Measurements from ENCODE around the gene CDH24. TPM values are rescaled to one million over a fixed set of nuclear protein-coding genes. Genes with fewer than 3 reads are reported as not detected.
"Not testable (repeated sequence)": the region's sequence is repeated elsewhere in the genome, so short reads cannot be mapped to it uniquely, and the experiment has no call there.

The CDH24 gene
- total RNA-seq, 1 donor from 2014 or later, result 1.4 TPM

- DNase-seq (ENCODE audit: low spot score), result no peak
Measured at GRCh38 chr14:23009483-23009938, 47.8 kb downstream of the CDH24 start.

GRCh38 chr14:23008831-23009230 is 48.5 kb downstream of the CDH24 start:
- DNase-seq (ENCODE audit: low spot score), result no peak
- Mint-ChIP-seq H3K27ac (peak overlapping the region; percentile 98), H3K9me3 (no peaks in the 10 kb centered on the region), H3K4me1 (ENCODE audit: low read depth) (peaks cover 38% of the 10 kb centered on the region), H3K36me3 (ENCODE audit: low read depth) (no peaks in the 10 kb centered on the region), H3K27me3 (ENCODE audit: low read depth) (no peaks in the 10 kb centered on the region), H3K4me3 (ENCODE audit: low read depth) (peak overlapping the region; percentile 93)
- intact Hi-C loops (cut with micrococcal nuclease), result loop anchor here (5.0 to 10.0 kb wide), 2 partner anchors 48 to 296 kb away; partner anchors contain the start of genes BCL2L2, CDH24 and PPP1R3E

More at GRCh38 chr14:23009483-23009938, 47.8 kb downstream of the CDH24 start:
- Mint-ChIP-seq H3K27me3 (ENCODE audit: low read depth) (no peaks in the 10 kb centered on the region), H3K9me3 (no peaks in the 10 kb centered on the region), H3K4me3 (ENCODE audit: low read depth) (peak overlapping the region; percentile 93), H3K36me3 (ENCODE audit: low read depth) (no peaks in the 10 kb centered on the region), H3K27ac (peak overlapping the region; percentile 96), H3K4me1 (ENCODE audit: low read depth) (peaks cover 38% of the 10 kb centered on the region)
- intact Hi-C loops (cut with micrococcal nuclease), result loop anchor here (5.0 to 10.0 kb wide), 2 partner anchors 48 to 295 kb away; partner anchors contain the start of genes BCL2L2, CDH24 and PPP1R3E

- H3K4me3 Mint-ChIP-seq (ENCODE audit: low read depth), result peak overlapping the region; percentile 92
- intact Hi-C loops (cut with micrococcal nuclease), result loop anchor here (1.0 to 10.0 kb wide), 6 partner anchors 20 to 298 kb away; partner anchors contain the start of genes BCL2L2, CDH24, PPP1R3E and PRMT5
- no peaks in the 10 kb centered on the region for H3K27me3 Mint-ChIP-seq (ENCODE audit: low read depth)
- peak; percentile 98 for DNase-seq (ENCODE audit: low spot score)
- H3K4me1 Mint-ChIP-seq (ENCODE audit: low read depth), result peaks cover 38% of the 10 kb centered on the region
- peak overlapping the region; percentile 98 for H3K27ac Mint-ChIP-seq
- no peaks in the 10 kb centered on the region for H3K36me3 Mint-ChIP-seq (ENCODE audit: low read depth)
- H3K9me3 Mint-ChIP-seq, result no peaks in the 10 kb centered on the region
Measured at GRCh38 chr14:23006544-23007419, 50.5 kb downstream of the CDH24 start.

- intact Hi-C loops (cut with micrococcal nuclease), result loop anchor here (2.0 to 10.0 kb wide), 4 partner anchors 19 to 299 kb away; partner anchors contain the start of genes BCL2L2, CDH24, PPP1R3E and PRMT5
- H3K27me3 Mint-ChIP-seq (ENCODE audit: low read depth), result no peaks in the 10 kb centered on the region
Measured at GRCh38 chr14:23006188-23006534, 51.2 kb downstream of the CDH24 start.

GRCh38 chr14:23005451-23006187 is 51.7 kb downstream of the CDH24 start:
- intact Hi-C loops (cut with micrococcal nuclease), result loop anchor here (2.0 to 10.0 kb wide), 4 partner anchors 19 to 299 kb away; partner anchors contain the start of genes BCL2L2, CDH24, PPP1R3E and PRMT5
- Mint-ChIP-seq H3K36me3 (ENCODE audit: low read depth) (no peaks in the 10 kb centered on the region), H3K4me3 (ENCODE audit: low read depth) (peak overlapping the region; percentile 92), H3K27me3 (ENCODE audit: low read depth) (no peaks in the 10 kb centered on the region), H3K27ac (peak overlapping the region; percentile 98), H3K9me3 (no peaks in the 10 kb centered on the region), H3K4me1 (ENCODE audit: low read depth) (peaks cover 42% of the 10 kb centered on the region)
- DNase-seq (ENCODE audit: low spot score), result no peak

More at GRCh38 chr14:23006188-23006534, 51.2 kb downstream of the CDH24 start:
- Mint-ChIP-seq H3K4me1 (ENCODE audit: low read depth) (peaks cover 38% of the 10 kb centered on the region), H3K4me3 (ENCODE audit: low read depth) (peak overlapping the region; percentile 92), H3K9me3 (no peaks in the 10 kb centered on the region), H3K27ac (peak overlapping the region; percentile 98), H3K36me3 (ENCODE audit: low read depth) (no peaks in the 10 kb centered on the region)
- no peak for DNase-seq (ENCODE audit: low spot score)

- peaks cover 37% of the 10 kb centered on the region for H3K4me1 Mint-ChIP-seq (ENCODE audit: low read depth)
- H3K27ac Mint-ChIP-seq; H3K4me3 Mint-ChIP-seq (ENCODE audit: low read depth); DNase-seq (ENCODE audit: low spot score); H3K27me3 Mint-ChIP-seq (ENCODE audit: low read depth); H3K36me3 Mint-ChIP-seq (ENCODE audit: low read depth); H3K9me3 Mint-ChIP-seq: not testable (repeated sequence)
- intact Hi-C loops (cut with micrococcal nuclease), result loop anchor here (10.0 kb wide), 1 partner anchor 301 kb away; the partner anchor contains the start of genes BCL2L2 and PPP1R3E
Measured at GRCh38 chr14:23004274-23004673, 53.0 kb downstream of the CDH24 start.

- no peak for DNase-seq (ENCODE audit: low spot score)
- H3K27ac Mint-ChIP-seq, result no peak overlapping the region
- H3K36me3 Mint-ChIP-seq (ENCODE audit: low read depth), result no peaks in the 10 kb centered on the region
- H3K4me3 Mint-ChIP-seq (ENCODE audit: low read depth), result no peak overlapping the region
- H3K9me3 Mint-ChIP-seq, result no peaks in the 10 kb centered on the region
- H3K4me1 Mint-ChIP-seq (ENCODE audit: low read depth), result peaks cover 26% of the 10 kb centered on the region
- intact Hi-C loops (cut with micrococcal nuclease), result loop anchor here (10.0 kb wide), 1 partner anchor 302 kb away; the partner anchor contains the start of genes BCL2L2 and PPP1R3E
- H3K27me3 Mint-ChIP-seq (ENCODE audit: low read depth), result no peaks in the 10 kb centered on the region
Measured at GRCh38 chr14:23002592-23002991, 54.7 kb downstream of the CDH24 start.

GRCh38 chr14:23000860-23001259 is 56.5 kb downstream of the CDH24 start:
- no peaks in the 10 kb centered on the region for H3K27me3 Mint-ChIP-seq (ENCODE audit: low read depth)
- H3K4me3 Mint-ChIP-seq (ENCODE audit: low read depth), result no peak overlapping the region
- intact Hi-C loops (cut with micrococcal nuclease), result loop anchor here (10.0 kb wide), 1 partner anchor 304 kb away; the partner anchor contains the start of genes BCL2L2 and PPP1R3E
- no peaks in the 10 kb centered on the region for H3K9me3 Mint-ChIP-seq
- H3K4me1 Mint-ChIP-seq (ENCODE audit: low read depth), result peaks cover 13% of the 10 kb centered on the region
- H3K27ac Mint-ChIP-seq, result no peak overlapping the region
- no peak for DNase-seq (ENCODE audit: low spot score)
- no peaks in the 10 kb centered on the region for H3K36me3 Mint-ChIP-seq (ENCODE audit: low read depth)

- H3K4me3 Mint-ChIP-seq (ENCODE audit: low read depth), result no peak overlapping the region
- intact Hi-C loops (cut with micrococcal nuclease), result no loop called here
- H3K27ac Mint-ChIP-seq, result no peak overlapping the region
- H3K27me3 Mint-ChIP-seq (ENCODE audit: low read depth), result no peaks in the 10 kb centered on the region
- H3K4me1 Mint-ChIP-seq (ENCODE audit: low read depth), result peaks cover 12% of the 10 kb centered on the region
- H3K36me3 Mint-ChIP-seq (ENCODE audit: low read depth), result peaks cover 2% of the 10 kb centered on the region
- DNase-seq (ENCODE audit: low spot score), result no peak
- no peaks in the 10 kb centered on the region for H3K9me3 Mint-ChIP-seq
Measured at GRCh38 chr14:22998329-22999012, 58.8 kb downstream of the CDH24 start.

- Mint-ChIP-seq H3K27me3 (ENCODE audit: low read depth) (no peaks in the 10 kb centered on the region), H3K36me3 (ENCODE audit: low read depth) (peaks cover 5% of the 10 kb centered on the region), H3K27ac (no peak overlapping the region), H3K9me3 (no peaks in the 10 kb centered on the region), H3K4me1 (ENCODE audit: low read depth) (peaks cover 12% of the 10 kb centered on the region), H3K4me3 (ENCODE audit: low read depth) (no peak overlapping the region)
- intact Hi-C loops (cut with micrococcal nuclease), result no loop called here
- DNase-seq (ENCODE audit: low spot score), result no peak
Measured at GRCh38 chr14:22997676-22998323, 59.5 kb downstream of the CDH24 start.

Measured in activated T-helper 2 cell treated with anti-CD3 and anti-CD28 coated beads, Interferon-gamma antibody, Interleukin-2, Interleukin-4, amounts not matched to agents 10 μg/mL and 5 μg/mL and 100 μg/mL, durations not matched to agents 14 hours and 24 hours and 36 hours (primary cell).